Pancreas (tissue), 10 donors: ENCODE measurements around the gene OR10T2. TPM values are rescaled to one million over a fixed set of nuclear protein-coding genes. Genes with fewer than 3 reads are reported as not detected.

Experiments used
- ATAC-seq, 4 donors: fragments of 200-7000 bp; cut with Tn5 transposase; one replicate each; pipeline versions ENCODE4 v1.8.0 to v1.9.1; 2020; ENCODE audit warnings: mild to moderate bottlenecking in 4 of 4, moderate library complexity in 4 of 4
- DNase-seq, 6 donors: peaks; one replicate each; pipeline ENCODE4 v3.0.0-alpha.2; 2020
- FAIRE-seq: peaks from 2 replicates; lab custom pipeline; 2012; peaks lifted over from hg19 to GRCh38; lab: Jason Lieb, UNC
- H3K27ac ChIP-seq, 4 donors: fragments of 200-600 bp; sonication (generic); 1 replicate in 3 of 4; 2 replicates in 1 of 4; pipeline versions ENCODE4 v1.5.0 to v1.8.0; 2020
- H3K27me3 ChIP-seq, 4 donors: fragments of 200-600 bp; one replicate each; pipeline ENCODE4 v1.8.0; 2021
- H3K36me3 ChIP-seq, 3 donors: fragments of 200-600 bp; sonication (generic) in 1 of 3; one replicate each; pipeline versions ENCODE4 v1.5.0 to v1.8.0; 2020 to 2021
- H3K4me1 ChIP-seq, 3 donors: fragments of 200-600 bp; one replicate each; pipeline ENCODE4 v1.8.0; 2021
- H3K4me3 ChIP-seq, 4 donors: fragments of 200-600 bp; sonication (generic) in 2 of 4; one replicate each; pipeline versions ENCODE4 v1.5.0 to v1.8.0; 2020 to 2021
- H3K9me3 ChIP-seq, 4 donors: fragments of 200-600 bp; one replicate each; pipeline ENCODE4 v1.8.0; 2021
- CTCF ChIP-seq, 4 donors: fragments of 200-600 bp; sonication (generic) in 3 of 4; IDR thresholded peaks; one replicate each; pipeline versions ENCODE4 v1.5.0 to v1.8.0; 2021; ENCODE audit warnings: antibody characterized with exemption in 4 of 4
- WGBS, 2 donors: extraction: QIAGEN DNeasy Blood & Tissue Kit; methylation state at CpG; one replicate each; pipeline ENCODE4 v1.1.7; 2013; 5-methylcytosine and 5-hydroxymethylcytosine counted together
- intact Hi-C, 3 donors: fragments of 100-400 bp; cut with DNase I; formaldehyde crosslinking; loops; one replicate each; pipeline versions ENCODE4 v1.11.1 to v1.14.2; 2022
- polyA plus RNA-seq, 2 donors: library from polyadenylated mRNA; stranded (reverse); fragments of 200-250 nt; gene quantifications; one replicate each; pipeline ENCODE4 v1.2.3, GENCODE V29; 2013
- total RNA-seq, 6 donors: library from RNA; stranded (reverse); fragmentation: NEBNext Ultra II Directional in 4 of 6; extraction: Animal tissue kit (Norgen Biotek cat#: 25700) in 4 of 6; gene quantifications; one replicate each; pipeline versions ENCODE4 v1.2.1 to v1.2.4, GENCODE V29; 2021 to 2023
- donor health status: healthy with polysubstance abuse.
- donor health status: DM: no; HTN: no; CAD: no; lungs with moderate emphysema.
- donor health status: DM: no; HTN: no; CAD: no.
- donor health status: control.
- donor health status: control.
- donor health status: Bipolar disorder and iron deficiency.
- donor health status: DM: yes; HTN: yes; CAD: no.
- donor health status: DM: no; HTN: no; CAD: no.
- donor health status: DM: no; HTN: no; CAD: no.
- donor health status: DM: yes; HTN: yes; CAD: no.

The OR10T2 gene
- total and polyA plus RNA-seq, 8 donors = not detected

GRCh38 chr1:158362482-158362881, 36.8 kb downstream of the OR10T2 start:
- FAIRE-seq = no peak
- Histone ChIP-seq H3K4me1 (no peaks in the 10 kb centered on the region), H3K9me3 (no peaks in the 10 kb centered on the region), H3K4me3 (no peak overlapping the region), H3K27me3 (no peaks in the 10 kb centered on the region), H3K36me3 (no peaks in the 10 kb centered on the region), H3K27ac (no peak overlapping the region)
- ATAC-seq = no peak
- TF ChIP-seq CTCF (IDR thresholded peaks at IDR 0.05) = no peak
- WGBS, 2 donors = 8 to 13% methylated on average over 1 of the region's 1 CpG
- intact Hi-C loops = no loop called here
- DNase-seq = no peak

- FAIRE-seq = no peak
- ATAC-seq = no peak
- H3K4me3 ChIP-seq = no peak overlapping the region
- H3K9me3 ChIP-seq = no peaks in the 10 kb centered on the region
- no peaks in the 10 kb centered on the region for H3K4me1 ChIP-seq
- WGBS, 2 donors = 65 to 71% methylated on average over 1 of the region's 1 CpG
- no peaks in the 10 kb centered on the region for H3K36me3 ChIP-seq
- intact Hi-C loops = no loop called here
- DNase-seq = no peak
- H3K27ac ChIP-seq = no peak overlapping the region
- H3K27me3 ChIP-seq = no peaks in the 10 kb centered on the region
- TF ChIP-seq CTCF (IDR thresholded peaks at IDR 0.05) = no peak
Measured at GRCh38 chr1:158357441-158357840, 41.8 kb downstream of the OR10T2 start.

GRCh38 chr1:158356616-158357015, 42.6 kb downstream of the OR10T2 start:
- Histone ChIP-seq H3K27me3 (no peaks in the 10 kb centered on the region), H3K36me3 (no peaks in the 10 kb centered on the region), H3K4me3 (no peak overlapping the region), H3K9me3 (no peaks in the 10 kb centered on the region), H3K27ac (no peak overlapping the region), H3K4me1 (no peaks in the 10 kb centered on the region)
- no peak for TF ChIP-seq CTCF (IDR thresholded peaks at IDR 0.05)
- FAIRE-seq (no peak), ATAC-seq (no peak), DNase-seq (no peak)
- WGBS, 2 donors = 47 to 49% methylated on average over 3 of the region's 3 CpGs
- intact Hi-C loops = no loop called here

GRCh38 chr1:158355773-158356285, 43.4 kb downstream of the OR10T2 start:
- no peaks in the 10 kb centered on the region for H3K36me3 ChIP-seq
- FAIRE-seq (no peak), DNase-seq (no peak), ATAC-seq (no peak)
- no peaks in the 10 kb centered on the region for H3K4me1 ChIP-seq
- H3K4me3 ChIP-seq = no peak overlapping the region
- no peak overlapping the region for H3K27ac ChIP-seq
- H3K9me3 ChIP-seq = no peaks in the 10 kb centered on the region
- WGBS, 2 donors = 59 to 69% methylated on average over 10 of the region's 10 CpGs
- no peak for TF ChIP-seq CTCF (IDR thresholded peaks at IDR 0.05)
- intact Hi-C loops = no loop called here
- H3K27me3 ChIP-seq = no peaks in the 10 kb centered on the region

- TF ChIP-seq CTCF (IDR thresholded peaks at IDR 0.05) = no peak
- H3K36me3 ChIP-seq = no peaks in the 10 kb centered on the region
- ATAC-seq = peak in 1 of 4 donors; percentile 62
Measured at GRCh38 chr1:158354255-158354654, 45.0 kb downstream of the OR10T2 start.

More at GRCh38 chr1:158354255-158354654, 45.0 kb downstream of the OR10T2 start:
- Histone ChIP-seq H3K27me3 (no peaks in the 10 kb centered on the region), H3K9me3 (no peaks in the 10 kb centered on the region), H3K4me3 (no peak overlapping the region), H3K4me1 (no peaks in the 10 kb centered on the region), H3K27ac (no peak overlapping the region)
- DNase-seq (no peak), FAIRE-seq (no peak)
- WGBS, 2 donors = 40 to 41% methylated on average over 2 of the region's 2 CpGs
- intact Hi-C loops = no loop called here
